RPMI7951 (cell line): ENCODE results near the gene SMIM29. TPM values are rescaled to one million over a fixed set of nuclear protein-coding genes. Genes with fewer than 3 reads are reported as not detected.

Experiments used
- DNase-seq: peaks from one replicate; pipeline ENCODE4 v3.0.0-alpha.2; 2012; ENCODE audit warnings: low read depth
- total RNA-seq: library from RNA; depleted of rRNA; stranded (reverse); fragments of >200 nt; shearing (Covaris generic); gene quantifications from 2 replicates; pipeline ENCODE4 v1.2.3, GENCODE V29; 2014

The SMIM29 gene
- total RNA-seq, 1 experiment from 2014 or later, result 84.0 TPM

- no peak for DNase-seq
Measured at GRCh38 chr6:34240329-34241248, 8.2 kb downstream of the SMIM29 start.

- DNase-seq, result no peak
Measured at GRCh38 chr6:34239893-34240292, 8.9 kb downstream of the SMIM29 start.

GRCh38 chr6:34239500-34239825 lies 9.3 kb downstream of the SMIM29 start:
- DNase-seq, result no peak

- DNase-seq, result no peak
Measured at GRCh38 chr6:34238585-34239499, 10.0 kb downstream of the SMIM29 start.

GRCh38 chr6:34237722-34238584 lies 10.9 kb downstream of the SMIM29 start:
- peak; percentile 49 for DNase-seq

GRCh38 chr6:34237316-34237721 lies 11.5 kb downstream of the SMIM29 start:
- DNase-seq, result no peak

- DNase-seq, result peak; percentile 89
Measured at GRCh38 chr6:34236443-34237315, 12.1 kb downstream of the SMIM29 start, which contains the start of gene HMGA1. Gene HMGA1 (plus strand): TSS chr6:34236873. CDS start chr6:34240781, 3,908 bp downstream.

- no peak for DNase-seq
Measured at GRCh38 chr6:34236131-34236442, 12.7 kb downstream of the SMIM29 start.

GRCh38 chr6:34235307-34236130 lies 13.3 kb downstream of the SMIM29 start:
- peak; percentile 42 for DNase-seq

- DNase-seq, result no peak
Measured at GRCh38 chr6:34234667-34235306, 14.0 kb downstream of the SMIM29 start.

- DNase-seq, result no peak
Measured at GRCh38 chr6:34233867-34234266, 14.9 kb downstream of the SMIM29 start.

- DNase-seq, result peak; percentile 59
Measured at GRCh38 chr6:34232901-34233300, 15.9 kb downstream of the SMIM29 start.

- DNase-seq, result no peak
Measured at GRCh38 chr6:34231566-34232336, 17.1 kb downstream of the SMIM29 start.

- no peak for DNase-seq
Measured at GRCh38 chr6:34230653-34231371, 18.0 kb downstream of the SMIM29 start.

- DNase-seq, result no peak
Measured at GRCh38 chr6:34229877-34230276, 18.9 kb downstream of the SMIM29 start.

GRCh38 chr6:34227761-34228421 lies 20.9 kb downstream of the SMIM29 start:
- DNase-seq, result no peak
